CD14-positive monocyte (primary cell): ENCODE data around the gene PDE4D. TPM values are rescaled to one million over a fixed set of nuclear protein-coding genes. Genes with fewer than 3 reads are reported as not detected.
A peak's percentile ranks its signal among the peaks of the same experiment; 100 is the strongest.

Experiments used
- DNase-seq, 3 donors: peaks; one replicate each; pipeline ENCODE4 v3.0.0-alpha.2; 2011 to 2022
- H2AFZ ChIP-seq: 2 replicates; pipeline ENCODE4 v1.6.0; 2012; ENCODE audit warnings: mild to moderate bottlenecking, low read depth, low read length, inconsistent platforms; ENCODE audit not compliant: insufficient read depth, poor library complexity, severe bottlenecking
- H3K27ac ChIP-seq, 2 donors: 1 replicate in 1 of 2; 2 replicates in 1 of 2; pipeline ENCODE4 v1.5.1; 2012 to 2013; ENCODE audit warnings: low read length in 2 of 2, control low read depth in 1 of 2, inconsistent platforms in 1 of 2, low read depth in 1 of 2, mild to moderate bottlenecking in 1 of 2
- H3K27me3 ChIP-seq, 2 donors: one replicate each; pipeline versions ENCODE4 v1.6.0 to v1.6.1; 2011 to 2013; ENCODE audit warnings: low read length in 2 of 2; ENCODE audit not compliant: control insufficient read depth in 2 of 2, insufficient read depth in 2 of 2
- H3K36me3 ChIP-seq, 2 donors: replicated peaks in 1 of 2; 1 replicate in 1 of 2; 2 replicates in 1 of 2; pipeline versions ENCODE4 v1.5.1 to v1.6.1; 2012 to 2013; ENCODE audit warnings: low read length in 2 of 2, control low read depth in 1 of 2, inconsistent platforms in 1 of 2, mild to moderate bottlenecking in 1 of 2; ENCODE audit not compliant: insufficient read depth in 2 of 2, control insufficient read depth in 1 of 2
- H3K4me1 ChIP-seq, 2 donors: 1 replicate in 1 of 2; 2 replicates in 1 of 2; pipeline versions ENCODE4 v1.5.1 to v1.6.1; 2012 to 2013; ENCODE audit warnings: low read length in 2 of 2, control low read depth in 1 of 2, inconsistent platforms in 1 of 2, mild to moderate bottlenecking in 1 of 2, moderate library complexity in 1 of 2; ENCODE audit not compliant: insufficient read depth in 2 of 2, control insufficient read depth in 1 of 2
- H3K4me2 ChIP-seq: replicated peaks from 2 replicates; pipeline ENCODE3; 2012; ENCODE audit warnings: low read length, moderate library complexity, mild to moderate bottlenecking; ENCODE audit not compliant: poor library complexity, severe bottlenecking; ENCODE audit errors: extremely low read depth
- H3K4me3 ChIP-seq, 3 experiments: fragments of 200-600 bp in 1 of 3; sonication (generic) in 1 of 3; replicated peaks in 1 of 3; 1 replicate in 2 of 3; 2 replicates in 1 of 3; pipeline ENCODE4 v1.5.1; 2011 to 2013; ENCODE audit warnings: low read length in 3 of 3, mild to moderate bottlenecking in 3 of 3, control low read depth in 2 of 3, low read depth in 2 of 3, inconsistent platforms in 1 of 3, moderate library complexity in 1 of 3
- H3K79me2 ChIP-seq: 2 replicates; pipeline ENCODE4 v1.6.0; 2012; ENCODE audit warnings: mild to moderate bottlenecking, control low read depth, inconsistent platforms, low read length, moderate library complexity; ENCODE audit not compliant: insufficient read depth
- H3K9ac ChIP-seq: 2 replicates; pipeline ENCODE4 v1.6.0; 2017; ENCODE audit warnings: low read length, mild to moderate bottlenecking; ENCODE audit not compliant: insufficient read depth, poor library complexity, severe bottlenecking
- H3K9me3 ChIP-seq, 2 donors: replicated peaks in 1 of 2; 1 replicate in 1 of 2; 2 replicates in 1 of 2; pipeline versions ENCODE4 v1.5.1 to v1.6.1; 2012 to 2013; ENCODE audit warnings: low read length in 2 of 2, control low read depth in 1 of 2; ENCODE audit not compliant: control insufficient read depth in 1 of 2, insufficient read depth in 1 of 2
- H4K20me1 ChIP-seq: 2 replicates; pipeline ENCODE4 v1.6.0; 2012; ENCODE audit warnings: mild to moderate bottlenecking, low read length, control low read depth, moderate library complexity; ENCODE audit not compliant: insufficient read depth
- H3K27ac Mint-ChIP-seq, 7 donors: one replicate each; pipeline ENCODE4 v1.8.0; 2020; ENCODE audit warnings: mild to moderate bottlenecking in 7 of 7, mixed read lengths in 7 of 7, moderate library complexity in 6 of 7, inconsistent platforms in 2 of 7
- H3K27me3 Mint-ChIP-seq, 3 donors: one replicate each; pipeline ENCODE4 v1.8.0; 2021 to 2022; ENCODE audit warnings: low read depth in 3 of 3, mild to moderate bottlenecking in 3 of 3, mixed read lengths in 3 of 3, moderate library complexity in 3 of 3, inconsistent platforms in 1 of 3
- H3K36me3 Mint-ChIP-seq, 2 donors: one replicate each; pipeline ENCODE4 v1.8.0; 2020; ENCODE audit warnings: mixed read lengths in 2 of 2, inconsistent platforms in 1 of 2, mild to moderate bottlenecking in 1 of 2
- H3K4me1 Mint-ChIP-seq: one replicate; pipeline ENCODE4 v1.8.0; 2020; ENCODE audit warnings: mild to moderate bottlenecking, mixed read lengths
- H3K4me3 Mint-ChIP-seq, 2 donors: one replicate each; pipeline ENCODE4 v1.8.0; 2020; ENCODE audit warnings: mild to moderate bottlenecking in 2 of 2, mixed read lengths in 2 of 2, moderate library complexity in 1 of 2
- H3K9me3 Mint-ChIP-seq, 7 donors: one replicate each; pipeline ENCODE4 v1.8.0; 2020 to 2022; ENCODE audit warnings: mixed read lengths in 7 of 7, mild to moderate bottlenecking in 6 of 7, moderate library complexity in 6 of 7, inconsistent platforms in 2 of 7
- CTCF ChIP-seq: fragments of 200-600 bp; IDR thresholded peaks from one replicate; pipeline ENCODE4 v1.8.0; 2022; ENCODE audit warnings: antibody characterized with exemption, mild to moderate bottlenecking
- WGBS: methylation state at CpG from one replicate; pipeline ENCODE4 v1.1.5; 2013; ENCODE audit warnings: missing lambda C conversion rate; ENCODE audit not compliant: insufficient coverage; 5-methylcytosine and 5-hydroxymethylcytosine counted together
- intact Hi-C, 2 donors: fragments of 100-400 bp; cut with micrococcal nuclease; formaldehyde crosslinking; loops; one replicate each; pipeline versions ENCODE4 v1.15.0 to v1.15.1; 2023
- polyA plus RNA-seq, 3 donors: library from polyadenylated mRNA; depleted of rRNA in 1 of 3; unstranded in 2 of 3; stranded (reverse) in 1 of 3; fragments of 300-500 nt in 2 of 3; fragments of >200 nt in 1 of 3; fragmentation: Illumina TruSeq in 2 of 3; gene quantifications; 1 replicate in 2 of 3; 2 replicates in 1 of 3; pipeline ENCODE4 v1.2.3, GENCODE V29; 2012 to 2021

PDE4D gene
- polyA plus RNA-seq, 3 donors: 1.9 to 3.4 (median 2.8) TPM

GRCh38 chr5:59645380-59645779, 248.1 kb downstream of the PDE4D start:
- no peak for DNase-seq
- H3K27ac Mint-ChIP-seq: peak overlapping the region in 1 of 7 donors; percentile 25
- H2AFZ ChIP-seq: no peak overlapping the region
- peaks cover 5% of the 10 kb centered on the region for H3K4me1 Mint-ChIP-seq
- no peak overlapping the region for H3K4me3 ChIP-seq
- H3K9ac ChIP-seq: no peak overlapping the region
- H3K4me1 ChIP-seq: no peaks in the 10 kb centered on the region
- H3K36me3 ChIP-seq: no peaks in the 10 kb centered on the region
- no peaks in the 10 kb centered on the region for H4K20me1 ChIP-seq
- no peak for TF ChIP-seq CTCF
- intact Hi-C loops: no loop called here
- peaks cover 2 to 7% (median 3%) of the 10 kb centered on the region in 7 donors for H3K9me3 Mint-ChIP-seq
- no peaks in the 10 kb centered on the region for H3K27me3 ChIP-seq
- H3K4me3 Mint-ChIP-seq: no peak overlapping the region
- no CpG with 5 or more reads among the region's 2 CpGs for WGBS
- H3K27ac ChIP-seq: no peak overlapping the region
- H3K36me3 Mint-ChIP-seq: peaks cover 3 to 7% of the 10 kb centered on the region in 2 donors
- H3K27me3 Mint-ChIP-seq: no peaks in the 10 kb centered on the region
- no peaks in the 10 kb centered on the region for H3K79me2 ChIP-seq
- no peak overlapping the region for H3K4me2 ChIP-seq
- no peaks in the 10 kb centered on the region for H3K9me3 ChIP-seq

- H3K27me3 Mint-ChIP-seq: peaks cover 0 to 1% (median 0%) of the 10 kb centered on the region in 3 donors
- DNase-seq: no peak
- no peak overlapping the region for H3K27ac Mint-ChIP-seq
- Histone ChIP-seq H3K27me3 (no peaks in the 10 kb centered on the region), H3K4me1 (no peaks in the 10 kb centered on the region), H3K9ac (no peak overlapping the region), H3K79me2 (no peaks in the 10 kb centered on the region), H4K20me1 (no peaks in the 10 kb centered on the region), H3K4me3 (no peak overlapping the region), H3K4me2 (no peak overlapping the region), H3K9me3 (no peaks in the 10 kb centered on the region), H3K27ac (no peak overlapping the region), H2AFZ (no peak overlapping the region), H3K36me3 (no peaks in the 10 kb centered on the region)
- intact Hi-C loops: no loop called here
- 100% methylated on average over 1 of the region's 1 CpG for WGBS
- H3K9me3 Mint-ChIP-seq: peaks cover 2 to 16% (median 8%) of the 10 kb centered on the region in 7 donors
- H3K4me1 Mint-ChIP-seq: peaks cover 2% of the 10 kb centered on the region
- H3K4me3 Mint-ChIP-seq: no peak overlapping the region
- TF ChIP-seq CTCF: no peak
- peaks cover 3 to 9% of the 10 kb centered on the region in 2 donors for H3K36me3 Mint-ChIP-seq
Observed at GRCh38 chr5:59640411-59640810, 253.1 kb downstream of the PDE4D start.
